GM15510 (cell line): ENCODE measurements around the gene CDKAL1.

Experiments used
- POLR2A ChIP-seq: IDR thresholded peaks from 3 replicates; pipeline ENCODE4 v1.6.1; 2011; ENCODE audit warnings: borderline replicate concordance; ENCODE audit not compliant: insufficient read length; ENCODE audit errors: extremely low read depth

Gene CDKAL1

DNA sequence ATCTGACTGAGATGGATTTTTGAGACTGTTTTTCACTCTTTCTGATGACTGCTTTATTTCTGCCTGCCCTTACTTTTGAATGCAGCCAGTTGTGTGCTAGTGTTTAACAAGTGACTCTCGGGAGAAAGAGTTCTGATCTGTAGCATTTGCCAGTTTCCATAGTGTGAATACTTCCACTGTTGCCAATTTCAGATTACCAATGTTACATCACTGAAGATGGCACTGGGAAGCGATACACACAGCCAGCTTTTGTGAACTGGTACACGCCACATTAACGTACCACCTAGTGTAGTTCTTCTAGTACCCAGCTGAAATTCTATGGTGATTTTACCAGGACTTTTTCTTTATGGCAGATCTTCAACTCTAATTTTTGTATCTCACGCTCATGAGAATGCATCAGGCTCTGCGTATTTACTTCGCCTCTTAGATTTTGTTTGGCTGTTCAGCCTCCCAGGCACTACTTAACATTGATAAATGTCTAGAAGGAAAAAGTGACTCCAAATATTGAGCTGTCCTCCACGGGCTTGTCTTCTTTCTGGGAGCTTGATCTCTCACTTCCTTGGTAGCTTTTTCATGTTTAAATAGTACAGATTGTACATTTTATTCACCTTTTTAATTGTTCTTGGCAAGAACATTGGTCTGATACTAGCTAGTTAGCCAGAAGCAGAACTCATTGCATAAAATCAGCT lies 537.7 kb downstream of the CDKAL1 start:
- no peak for TF ChIP-seq POLR2A

DNA sequence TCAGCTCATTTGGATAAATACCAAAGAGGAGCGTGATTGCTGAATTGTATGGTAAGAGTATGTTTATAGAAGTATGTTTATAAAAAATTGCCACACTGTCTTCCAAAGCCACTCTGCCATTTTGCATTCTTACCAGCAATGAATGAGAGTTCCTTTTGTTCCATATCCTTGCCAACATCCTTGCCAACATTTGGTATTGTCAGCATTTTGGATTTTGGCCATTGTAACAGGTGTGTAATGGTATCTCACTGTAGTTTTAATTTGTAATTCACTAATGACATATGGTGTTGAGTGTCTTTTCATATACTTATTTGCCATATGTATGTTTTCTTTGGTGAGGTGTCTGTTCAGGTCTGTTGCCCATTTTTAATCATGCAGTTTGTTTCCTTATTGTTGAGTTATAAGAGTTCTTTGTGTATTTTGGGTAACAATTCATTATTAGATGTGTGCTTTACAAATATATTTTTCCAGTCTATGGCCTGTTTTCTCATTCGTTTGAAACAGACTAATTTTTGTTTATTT lies 539.1 kb downstream of the CDKAL1 start:
- TF ChIP-seq POLR2A = no peak

DNA sequence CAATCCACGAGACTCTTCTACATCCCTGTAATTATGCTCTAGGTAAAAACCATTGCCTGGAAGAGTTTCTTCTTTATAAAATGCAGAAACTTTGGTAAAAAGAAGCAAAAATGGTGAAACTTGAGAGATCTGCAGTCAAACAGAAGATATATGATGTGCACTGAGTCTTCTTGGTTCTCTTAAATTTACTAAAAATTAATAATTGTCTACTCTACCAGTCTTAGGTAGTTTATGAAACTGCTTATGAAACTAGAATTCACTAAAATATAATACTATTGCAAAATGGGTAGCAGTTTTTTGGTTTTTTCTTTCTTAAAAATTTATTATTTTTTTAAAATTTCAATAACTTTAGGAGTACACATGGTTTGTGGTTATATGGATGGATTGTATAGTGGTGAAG lies 540.2 kb downstream of the CDKAL1 start:
- no peak for TF ChIP-seq POLR2A

DNA sequence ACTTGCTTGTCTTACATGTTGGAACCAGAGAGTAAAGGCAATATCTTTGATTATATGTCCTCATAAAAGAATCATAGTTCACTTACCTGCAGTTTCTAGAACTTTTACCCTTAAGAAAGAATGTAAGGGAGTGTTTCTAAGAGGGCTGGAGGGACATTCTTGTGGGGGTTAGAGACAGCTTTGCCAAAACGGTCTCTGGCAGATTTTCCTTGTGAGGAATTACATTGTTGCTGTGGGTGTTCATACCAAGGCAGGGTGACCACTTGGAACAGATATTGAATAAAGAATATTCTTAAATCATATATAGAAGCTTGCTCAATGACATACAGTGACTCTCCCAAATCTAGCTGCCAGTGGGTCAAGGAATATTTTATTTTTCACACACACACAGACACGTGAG lies 541.7 kb downstream of the CDKAL1 start:
- TF ChIP-seq POLR2A = no peak

DNA sequence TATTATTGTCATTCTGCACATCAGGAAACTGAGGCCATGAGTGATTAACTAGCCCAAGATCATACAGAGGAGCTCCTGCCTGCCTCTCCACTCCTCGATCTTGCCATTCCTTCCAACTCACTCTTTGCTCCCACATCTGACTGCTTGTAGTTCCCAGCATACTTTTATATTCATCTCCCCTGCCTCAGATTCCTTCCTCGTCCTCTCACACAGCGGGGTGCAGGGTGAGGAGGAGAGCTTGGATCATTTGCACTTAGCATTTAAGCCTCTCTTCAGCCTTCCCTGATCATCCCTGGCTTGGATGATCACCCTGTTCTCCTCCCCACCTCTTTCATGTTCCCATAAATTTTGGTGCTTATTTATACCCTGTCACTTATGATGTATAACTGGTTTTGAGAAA lies 544.2 kb downstream of the CDKAL1 start:
- TF ChIP-seq POLR2A = no peak

DNA sequence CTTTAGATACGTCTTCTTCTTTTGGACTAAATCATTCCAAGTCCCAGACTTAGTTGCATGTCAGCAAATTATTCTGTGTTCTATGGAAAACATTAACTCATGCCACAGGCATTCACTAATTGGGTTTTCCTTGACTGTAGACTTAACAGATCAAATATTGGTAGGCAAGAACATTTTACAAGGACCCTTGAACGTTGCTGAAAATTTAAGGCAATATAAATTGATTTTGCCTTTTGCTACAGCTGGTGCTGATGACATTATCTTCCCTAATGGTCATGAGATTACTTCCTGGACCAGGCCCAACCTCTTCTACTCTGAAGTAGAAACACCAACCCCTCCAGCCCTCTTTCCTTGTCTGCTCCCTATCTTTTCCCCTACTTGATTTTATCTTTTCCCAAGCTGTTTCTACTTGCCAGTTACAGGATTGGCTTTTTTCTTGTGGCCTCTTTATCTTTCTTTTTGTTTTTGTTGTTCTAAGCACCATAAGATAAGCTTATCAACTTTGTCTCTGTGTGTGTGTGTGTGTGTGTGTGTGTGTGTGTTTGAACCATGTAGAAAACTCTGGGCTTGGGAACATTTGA lies 545.3 kb downstream of the CDKAL1 start:
- TF ChIP-seq POLR2A = no peak

DNA sequence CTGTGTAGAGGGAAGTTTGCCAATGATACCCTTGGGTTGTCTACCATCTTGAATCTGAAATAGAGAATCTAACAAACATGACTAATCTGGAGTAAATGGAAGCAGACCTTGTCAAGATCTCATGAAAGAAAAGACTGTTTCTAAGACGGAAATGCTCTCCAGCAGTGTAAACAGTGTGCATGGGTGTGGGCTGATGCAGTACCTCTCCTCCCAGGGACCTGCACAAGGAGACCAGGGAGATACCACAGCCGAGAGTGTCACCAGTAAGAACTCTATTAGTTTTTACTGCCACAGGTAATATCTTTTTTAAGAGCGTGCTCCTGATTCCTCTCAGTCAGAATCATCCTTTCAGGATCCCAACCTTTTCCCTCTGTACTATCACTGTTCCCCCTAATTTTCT lies 546.0 kb downstream of the CDKAL1 start:
- TF ChIP-seq POLR2A = no peak

DNA sequence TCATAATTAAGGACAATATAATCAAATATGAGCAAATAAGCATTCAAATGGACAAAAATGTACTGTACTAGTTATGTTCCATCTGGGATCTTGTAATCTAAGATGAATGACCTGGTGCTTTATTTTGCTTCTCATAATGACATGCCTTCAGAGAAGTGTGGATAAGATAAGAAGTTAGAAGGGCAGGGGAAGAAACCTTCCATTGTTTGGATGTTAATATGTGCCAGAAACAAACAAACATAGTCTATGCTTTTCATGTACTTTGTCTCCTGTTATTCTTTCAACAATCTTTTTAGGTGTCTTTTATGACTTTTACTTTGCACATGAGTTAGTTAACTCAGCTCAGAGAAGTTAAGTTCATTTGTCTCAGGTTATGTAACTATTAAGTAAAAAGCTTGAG lies 547.8 kb downstream of the CDKAL1 start:
- no peak for TF ChIP-seq POLR2A

DNA sequence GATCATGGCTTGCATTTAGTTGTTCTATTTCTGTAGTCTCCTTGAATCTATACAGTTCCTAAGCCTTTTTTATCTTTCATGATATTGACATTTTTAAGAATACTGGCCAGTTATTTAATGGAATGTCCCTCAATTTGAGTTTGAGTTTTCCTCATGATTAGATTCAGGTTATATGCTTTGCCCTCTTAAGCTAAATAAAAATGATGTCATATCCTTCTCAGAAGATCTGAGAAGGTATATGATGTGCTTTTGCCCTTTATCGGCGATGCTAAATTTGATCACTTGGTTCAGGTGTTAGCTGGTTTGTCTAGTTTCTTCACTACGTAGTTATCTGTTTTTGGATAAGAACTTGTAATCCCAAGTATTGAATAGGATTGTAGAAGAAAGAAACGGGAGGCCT lies 549.5 kb downstream of the CDKAL1 start:
- TF ChIP-seq POLR2A = no peak

DNA sequence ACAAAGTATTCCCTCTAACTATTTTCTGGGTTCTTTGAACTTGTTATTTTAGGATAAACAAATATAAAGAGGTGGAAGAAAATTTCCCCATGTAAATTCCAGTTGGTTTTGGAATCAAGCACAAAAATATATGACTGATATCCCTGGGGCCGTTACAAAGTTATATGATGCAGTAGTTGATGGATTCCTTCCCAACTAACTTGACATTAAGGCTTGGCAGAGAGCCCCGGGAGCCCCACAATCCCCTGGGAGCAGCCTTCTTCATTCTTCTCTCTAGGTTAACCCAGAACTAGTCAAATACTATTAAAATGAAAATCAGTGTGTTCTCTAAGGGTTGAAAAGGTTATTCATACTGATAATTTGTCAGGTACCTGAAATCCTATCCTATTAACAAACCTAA lies 550.4 kb downstream of the CDKAL1 start:
- no peak for TF ChIP-seq POLR2A

DNA sequence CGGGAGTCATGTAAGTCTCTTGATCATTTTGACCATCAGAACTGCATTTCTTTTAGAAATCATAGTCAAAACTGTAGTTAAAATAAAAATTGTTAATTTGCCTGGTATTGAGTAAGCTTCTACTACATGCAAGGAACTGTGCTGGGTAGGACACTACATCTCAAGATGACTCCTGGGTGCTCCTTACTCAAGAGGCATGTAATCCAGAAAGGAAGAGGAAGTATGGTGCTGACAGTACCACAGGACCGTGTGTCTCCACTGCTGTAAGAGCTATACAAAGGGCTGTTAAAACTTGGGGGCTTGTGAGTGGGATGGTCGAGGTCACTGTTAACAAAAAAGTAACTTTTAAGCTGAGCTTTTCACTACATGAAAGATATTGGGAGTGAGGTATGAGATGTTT lies 551.0 kb downstream of the CDKAL1 start:
- no peak for TF ChIP-seq POLR2A

DNA sequence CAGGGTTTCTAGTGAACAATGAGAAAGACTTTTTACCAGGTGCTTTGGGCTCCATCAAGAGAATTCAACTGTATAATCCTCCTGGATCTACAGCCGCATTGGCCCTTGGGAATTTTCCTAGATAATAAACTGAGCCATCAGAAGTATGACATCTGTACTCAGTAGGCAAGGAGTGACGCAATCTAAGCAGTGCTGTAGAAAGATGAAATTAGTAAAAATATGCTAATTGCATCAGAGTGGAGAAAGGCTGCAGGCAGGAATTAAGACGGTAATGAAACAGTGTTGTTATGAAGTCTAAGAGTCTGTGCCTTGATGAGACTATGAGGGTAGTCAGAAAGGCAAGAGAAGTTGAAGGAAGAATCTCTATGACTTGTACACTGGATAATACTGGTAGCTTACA lies 551.4 kb downstream of the CDKAL1 start:
- TF ChIP-seq POLR2A = no peak

DNA sequence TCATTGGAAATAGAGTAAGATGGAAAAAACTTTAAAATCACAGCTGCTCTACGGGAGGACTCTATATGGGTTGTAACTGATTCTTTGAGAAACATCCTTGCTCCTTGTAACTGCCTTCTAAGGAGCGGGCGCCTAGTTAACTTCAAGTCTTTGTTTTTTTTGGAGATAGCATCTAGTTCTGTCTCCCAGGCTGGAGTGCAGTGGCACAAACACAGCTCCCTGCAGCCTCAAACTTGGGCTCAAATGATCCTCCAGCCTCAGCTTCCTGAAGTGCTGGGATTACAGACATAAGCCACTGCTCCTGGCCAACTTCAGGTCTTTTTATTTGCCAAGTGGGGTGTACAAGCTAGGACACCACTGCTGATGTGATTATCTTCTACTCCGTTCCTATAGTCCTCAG lies 552.9 kb downstream of the CDKAL1 start:
- no peak for TF ChIP-seq POLR2A

DNA sequence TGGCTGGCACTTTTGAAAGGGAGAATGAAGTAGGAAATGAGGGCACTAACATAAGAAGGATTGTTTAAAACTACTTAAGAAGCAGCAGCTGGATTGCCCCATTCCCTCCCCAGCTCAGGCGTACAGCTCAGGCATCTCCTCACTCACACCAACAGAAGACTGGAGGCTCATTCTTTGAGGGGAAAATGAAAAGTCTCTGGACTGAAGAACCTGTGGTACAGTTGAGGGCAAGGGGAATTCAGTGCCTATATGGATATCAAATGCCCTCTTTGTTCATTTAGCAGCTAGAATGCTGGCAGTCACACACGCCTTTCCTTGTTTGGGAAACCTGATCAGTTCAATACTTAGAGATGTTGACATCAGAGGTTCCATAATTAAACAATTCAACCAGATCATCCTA lies 557.2 kb downstream of the CDKAL1 start:
- TF ChIP-seq POLR2A = no peak

DNA sequence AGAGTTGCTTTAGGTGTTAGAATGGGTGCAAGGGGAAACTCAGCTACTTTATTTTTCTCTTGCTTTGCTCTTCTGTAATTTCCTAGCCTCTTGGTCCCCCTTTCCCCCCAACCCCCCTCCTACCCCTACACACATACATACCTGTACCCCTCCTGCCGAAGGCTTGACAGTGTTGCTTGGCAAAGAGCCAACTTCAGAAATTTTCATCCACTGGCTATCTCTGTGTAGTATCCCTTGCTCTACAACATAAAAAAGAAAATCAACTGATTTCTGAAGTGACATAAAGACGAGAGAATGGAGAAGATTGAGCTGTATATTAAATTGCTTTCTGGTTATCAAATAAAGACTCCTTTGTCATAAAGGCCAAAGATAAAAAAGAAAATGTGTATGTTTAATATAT lies 561.2 kb downstream of the CDKAL1 start:
- no peak for TF ChIP-seq POLR2A

DNA sequence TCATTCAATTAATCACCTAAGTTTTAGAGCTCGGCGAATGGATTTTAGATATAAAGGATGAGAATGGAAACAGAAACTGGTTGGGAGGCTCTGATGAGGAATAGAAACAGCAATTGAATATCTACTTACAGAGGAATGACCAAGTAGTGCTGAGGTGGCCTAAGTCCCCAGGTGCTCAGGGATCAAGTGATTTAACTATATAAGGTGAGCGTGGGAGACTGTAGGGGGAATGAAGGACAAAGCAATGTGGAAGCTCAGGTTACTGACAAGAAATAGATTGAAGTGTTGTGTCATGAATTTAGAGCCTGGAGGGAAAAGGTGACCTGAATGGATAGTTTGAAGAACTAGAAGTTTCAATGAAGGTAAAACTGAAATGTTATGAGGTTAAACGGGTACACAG lies 563.9 kb downstream of the CDKAL1 start:
- TF ChIP-seq POLR2A = no peak

DNA sequence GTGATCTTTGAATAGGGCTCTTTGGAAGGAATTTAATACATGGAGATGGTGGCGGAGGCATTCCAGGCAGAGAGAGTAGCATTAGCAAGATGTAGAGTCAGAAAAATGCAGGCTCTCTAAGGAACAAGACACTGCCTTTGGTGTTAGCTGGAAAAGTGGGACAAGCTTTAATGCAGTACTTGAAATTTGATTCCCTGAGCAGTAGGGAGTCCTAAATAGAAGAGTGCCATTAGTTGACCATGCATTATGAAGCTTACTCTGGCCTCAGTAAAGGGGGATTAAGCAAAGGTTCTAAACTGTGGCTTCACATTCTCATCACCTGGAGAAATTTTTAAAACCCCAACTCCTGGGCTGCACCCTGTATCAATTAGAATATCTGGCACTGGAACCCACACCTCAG lies 564.5 kb downstream of the CDKAL1 start:
- TF ChIP-seq POLR2A = no peak
